Mucosa of stomach (tissue), 1 donor: ENCODE data around the gene CBX4.
"Not testable (repeated sequence)": the region's sequence is repeated elsewhere in the genome, so short reads cannot be mapped to it uniquely, and the experiment has no call there.

Experiments
- H3K27me3 ChIP-seq: one replicate; pipeline ENCODE4 v1.7.0; 2013; ENCODE audit warnings: mild to moderate bottlenecking, low read length; ENCODE audit not compliant: control insufficient read depth, insufficient read depth
- H3K36me3 ChIP-seq: one replicate; pipeline ENCODE4 v1.7.0; 2013; ENCODE audit warnings: low read length; ENCODE audit not compliant: control insufficient read depth, insufficient read depth
- H3K4me1 ChIP-seq: one replicate; pipeline ENCODE4 v1.7.0; 2013; ENCODE audit warnings: mild to moderate bottlenecking, low read length; ENCODE audit not compliant: control insufficient read depth, insufficient read depth
- H3K4me3 ChIP-seq: one replicate; pipeline ENCODE4 v1.7.0; 2013; ENCODE audit warnings: low read length
- H3K9ac ChIP-seq: one replicate; pipeline ENCODE4 v1.7.0; 2013; ENCODE audit warnings: mild to moderate bottlenecking, low read length, moderate library complexity
- H3K9me3 ChIP-seq: one replicate; pipeline ENCODE4 v1.7.0; 2013; ENCODE audit warnings: mild to moderate bottlenecking, low read length, moderate library complexity; ENCODE audit not compliant: control insufficient read depth
- donor health status: Pancreatic carcinoma.

The CBX4 gene

GRCh38 chr17:79855331-79856124 lies 16.3 kb upstream of the CBX4 start:
- Histone ChIP-seq H3K27me3 (peaks cover 5% of the 10 kb centered on the region), H3K4me1 (peaks cover 22% of the 10 kb centered on the region), H3K9ac (no peak overlapping the region), H3K9me3 (no peaks in the 10 kb centered on the region), H3K36me3 (no peaks in the 10 kb centered on the region), H3K4me3 (no peak overlapping the region)

DNA sequence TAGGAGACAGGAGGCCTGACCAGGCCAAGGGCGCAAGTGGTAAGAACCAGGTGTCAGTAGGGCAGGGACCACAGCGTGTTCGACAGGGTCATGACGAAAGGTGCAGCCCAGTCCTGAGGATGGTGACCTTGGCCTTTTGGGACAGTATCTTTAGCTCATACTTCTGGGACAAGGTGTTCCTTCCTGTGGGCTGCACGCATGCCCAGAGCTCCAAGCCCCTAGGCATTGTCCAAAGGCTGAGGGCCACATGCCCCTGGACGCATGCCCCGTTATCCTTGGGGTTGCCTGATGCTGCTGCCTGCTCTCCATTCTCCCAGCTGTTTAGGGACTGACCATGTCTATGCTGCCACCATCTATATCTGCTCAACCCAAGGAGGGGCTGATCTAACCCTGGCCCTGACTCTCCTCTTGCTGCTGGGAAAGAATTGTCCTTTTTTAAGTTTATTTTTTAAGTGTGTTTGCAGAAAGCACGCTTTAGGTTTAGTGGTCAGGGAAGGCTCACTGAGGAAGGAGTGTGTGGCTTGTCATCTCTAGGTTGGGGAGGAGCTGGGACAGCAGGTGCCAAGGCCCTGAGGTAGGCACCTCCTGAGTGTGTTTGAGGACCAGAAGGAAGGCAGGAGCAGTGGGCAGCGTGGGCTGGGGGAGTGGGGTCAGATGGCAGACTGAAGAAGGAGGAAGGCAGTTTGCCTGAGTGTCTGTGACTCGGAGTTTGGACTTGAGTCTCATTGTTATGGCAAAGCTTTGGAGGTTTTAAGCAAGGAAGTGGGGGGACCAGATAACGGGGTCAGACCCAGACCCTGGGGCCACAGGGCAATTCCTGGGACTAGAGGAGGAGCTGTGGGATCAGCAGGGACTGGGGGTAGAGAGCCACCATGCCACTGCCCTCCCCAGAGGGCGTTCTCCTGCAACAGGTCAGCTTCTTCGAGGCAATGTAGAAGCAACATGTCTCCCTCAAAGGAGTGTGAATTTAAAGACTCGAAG lies 15.1 kb upstream of the CBX4 start:
- H3K9me3 ChIP-seq = no peaks in the 10 kb centered on the region
- H3K4me3 ChIP-seq = no peak overlapping the region
- peaks cover 22% of the 10 kb centered on the region for H3K4me1 ChIP-seq
- no peaks in the 10 kb centered on the region for H3K36me3 ChIP-seq
- no peak overlapping the region for H3K9ac ChIP-seq
- H3K27me3 ChIP-seq = peaks cover 3% of the 10 kb centered on the region

DNA sequence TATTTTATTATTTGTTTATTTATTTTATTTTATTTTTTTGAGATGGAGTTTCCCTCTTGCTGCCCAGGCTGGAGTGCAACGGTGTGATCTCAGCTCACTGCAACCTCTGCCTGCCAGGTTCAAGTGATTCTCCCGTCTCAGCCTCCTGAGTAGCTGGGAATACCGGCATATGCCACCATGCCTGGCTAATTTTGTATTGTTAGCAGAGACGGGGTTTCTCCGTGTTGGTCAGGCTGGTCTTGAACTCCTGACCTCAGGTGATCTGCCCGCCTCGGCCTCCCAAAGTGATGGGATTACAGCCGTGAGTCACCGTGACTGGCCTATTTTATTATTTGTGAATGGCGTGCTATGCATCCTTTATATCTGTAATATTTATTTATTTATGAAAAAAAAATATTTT lies 13.9 kb upstream of the CBX4 start:
- not testable (repeated sequence) for H3K4me3 ChIP-seq, H3K27me3 ChIP-seq, H3K36me3 ChIP-seq, H3K9me3 ChIP-seq
- Histone ChIP-seq H3K9ac (peak overlapping the region; percentile 61), H3K4me1 (peaks cover 22% of the 10 kb centered on the region)

DNA sequence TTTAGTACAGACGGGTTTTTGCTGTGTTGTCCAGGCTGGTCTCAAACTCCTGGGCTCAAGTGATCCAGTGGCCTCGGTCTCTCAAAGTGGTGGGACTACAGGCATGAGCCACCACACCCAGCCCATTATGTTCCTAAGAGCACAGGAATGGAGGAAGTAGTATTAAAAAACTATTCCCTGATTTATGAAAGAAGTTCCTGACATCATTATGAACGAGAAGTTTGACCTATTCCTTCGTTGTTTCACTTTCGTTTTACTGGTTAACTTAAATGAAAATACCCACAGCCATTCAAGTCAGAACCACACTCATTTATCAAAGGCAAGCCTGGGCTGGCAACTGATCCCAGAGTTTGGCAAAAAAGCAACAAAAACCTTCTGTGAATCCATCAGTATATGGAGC lies 13.5 kb upstream of the CBX4 start:
- no peaks in the 10 kb centered on the region for H3K27me3 ChIP-seq
- H3K4me1 ChIP-seq = peaks cover 22% of the 10 kb centered on the region
- no peaks in the 10 kb centered on the region for H3K9me3 ChIP-seq
- H3K9ac ChIP-seq = peak overlapping the region; percentile 61
- H3K4me3 ChIP-seq = no peak overlapping the region
- H3K36me3 ChIP-seq = no peaks in the 10 kb centered on the region

GRCh38 chr17:79851461-79851817 lies 12.2 kb upstream of the CBX4 start:
- Histone ChIP-seq H3K9me3 (no peaks in the 10 kb centered on the region), H3K4me1 (peaks cover 22% of the 10 kb centered on the region), H3K27me3 (no peaks in the 10 kb centered on the region), H3K9ac (no peak overlapping the region), H3K4me3 (no peak overlapping the region), H3K36me3 (no peaks in the 10 kb centered on the region)

DNA sequence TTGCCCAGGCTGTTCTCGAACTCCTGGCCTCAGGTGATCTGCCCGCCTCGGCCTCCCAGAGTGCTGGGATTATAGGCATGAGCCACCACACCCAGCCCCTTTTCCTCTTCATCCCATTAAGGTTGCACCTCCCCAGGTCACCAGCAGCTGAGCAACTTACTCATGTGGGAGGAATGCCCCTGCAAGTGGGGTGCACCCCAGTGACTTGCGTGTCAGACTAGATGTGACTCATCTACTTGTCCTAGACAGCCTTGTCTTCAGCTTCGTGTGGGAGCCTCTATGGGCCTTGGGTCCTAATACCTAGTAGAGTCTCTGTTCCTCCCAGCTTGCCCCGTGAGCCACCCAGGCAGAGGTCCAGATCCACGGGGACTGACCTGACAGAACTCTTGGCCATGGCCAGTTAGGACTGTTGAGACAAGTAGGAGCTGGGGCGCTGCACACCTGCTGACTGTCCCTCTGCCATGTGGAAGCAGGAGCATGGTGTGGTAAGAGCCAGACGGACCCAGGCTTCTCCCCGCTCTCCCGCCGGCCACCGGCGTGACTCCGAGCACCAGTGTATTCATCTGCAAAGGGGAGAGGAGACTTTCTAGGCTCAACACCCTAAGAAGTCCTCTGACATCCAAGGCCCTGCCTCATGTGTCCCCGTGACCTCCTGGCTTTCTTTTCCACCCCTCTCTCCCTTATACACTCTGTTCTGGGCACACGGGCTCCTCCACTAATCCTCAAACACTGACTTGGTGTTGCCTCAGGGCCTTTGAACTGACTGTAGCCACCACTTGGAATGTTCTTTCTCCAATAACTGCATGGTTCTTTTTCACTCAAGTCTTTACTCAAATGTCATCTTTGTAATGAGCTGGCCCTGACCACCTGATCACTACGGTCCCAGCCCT lies 11.6 kb upstream of the CBX4 start:
- Histone ChIP-seq H3K27me3 (no peaks in the 10 kb centered on the region), H3K4me3 (no peak overlapping the region), H3K4me1 (peaks cover 22% of the 10 kb centered on the region), H3K36me3 (no peaks in the 10 kb centered on the region), H3K9ac (no peak overlapping the region), H3K9me3 (no peaks in the 10 kb centered on the region)

DNA sequence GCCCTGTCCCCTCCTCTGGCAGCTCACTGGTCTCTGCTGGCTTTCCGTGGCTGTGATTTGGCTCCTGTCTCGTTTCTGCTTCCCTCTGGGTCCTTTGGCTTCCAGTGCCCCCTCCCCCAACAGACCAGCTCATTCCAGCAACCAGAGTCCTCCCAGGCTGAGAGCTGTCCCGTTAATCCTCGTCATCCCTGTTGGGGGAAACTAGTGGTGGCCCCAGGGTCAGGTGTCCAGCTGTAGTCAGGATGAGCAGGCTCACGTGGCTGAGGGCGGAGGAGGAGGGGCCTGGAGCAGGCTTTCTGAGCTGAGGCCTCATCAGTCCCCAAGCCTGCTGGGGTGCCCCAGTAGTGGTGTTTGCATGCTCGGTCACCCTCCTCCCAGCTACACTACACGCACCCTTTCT lies 10.7 kb upstream of the CBX4 start:
- Histone ChIP-seq H3K36me3 (no peaks in the 10 kb centered on the region), H3K9me3 (no peaks in the 10 kb centered on the region), H3K4me1 (peaks cover 29% of the 10 kb centered on the region), H3K4me3 (no peak overlapping the region), H3K9ac (no peak overlapping the region), H3K27me3 (no peaks in the 10 kb centered on the region)

- Histone ChIP-seq H3K36me3 (no peaks in the 10 kb centered on the region), H3K27me3 (peaks cover 9% of the 10 kb centered on the region), H3K4me3 (no peak overlapping the region), H3K9ac (no peak overlapping the region), H3K4me1 (peaks cover 36% of the 10 kb centered on the region), H3K9me3 (no peaks in the 10 kb centered on the region)
Measured at GRCh38 chr17:79848370-79848766, 9.1 kb upstream of the CBX4 start.

DNA sequence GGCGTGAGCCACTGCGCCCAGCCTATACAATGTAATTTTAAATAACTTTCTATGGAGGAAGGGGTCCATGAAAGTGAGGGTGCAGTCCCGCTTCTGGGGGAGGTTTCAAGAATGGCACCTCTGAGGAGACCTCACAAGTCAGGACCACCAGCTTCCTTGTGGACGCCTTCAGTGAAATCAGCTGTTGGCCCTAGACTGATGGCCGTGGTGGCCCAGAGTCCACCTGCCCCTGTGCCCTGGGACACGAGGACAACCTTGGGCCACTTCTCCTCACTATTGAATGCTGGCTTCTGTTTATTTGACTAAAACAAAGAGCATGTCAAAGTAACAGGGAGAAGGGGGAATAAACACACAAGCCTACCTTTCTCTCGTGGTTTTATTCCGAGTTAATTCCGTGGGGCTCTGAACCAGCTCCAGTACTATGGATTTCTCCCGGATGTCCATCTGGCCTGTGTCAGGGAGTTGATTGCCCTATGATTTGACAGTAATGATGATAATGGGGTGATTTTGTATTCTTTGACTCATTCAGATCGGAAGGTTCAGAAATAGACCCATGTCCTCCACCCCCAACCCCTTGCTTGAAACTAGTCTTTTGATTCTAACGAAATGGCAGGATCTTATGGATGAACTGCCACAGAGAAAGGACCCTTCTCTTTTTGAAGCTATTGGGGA lies 8.6 kb upstream of the CBX4 start:
- H3K36me3 ChIP-seq = no peaks in the 10 kb centered on the region
- H3K27me3 ChIP-seq = peaks cover 15% of the 10 kb centered on the region
- H3K4me1 ChIP-seq = peaks cover 40% of the 10 kb centered on the region
- no peak overlapping the region for H3K4me3 ChIP-seq
- no peak overlapping the region for H3K9ac ChIP-seq
- H3K9me3 ChIP-seq = no peaks in the 10 kb centered on the region

DNA sequence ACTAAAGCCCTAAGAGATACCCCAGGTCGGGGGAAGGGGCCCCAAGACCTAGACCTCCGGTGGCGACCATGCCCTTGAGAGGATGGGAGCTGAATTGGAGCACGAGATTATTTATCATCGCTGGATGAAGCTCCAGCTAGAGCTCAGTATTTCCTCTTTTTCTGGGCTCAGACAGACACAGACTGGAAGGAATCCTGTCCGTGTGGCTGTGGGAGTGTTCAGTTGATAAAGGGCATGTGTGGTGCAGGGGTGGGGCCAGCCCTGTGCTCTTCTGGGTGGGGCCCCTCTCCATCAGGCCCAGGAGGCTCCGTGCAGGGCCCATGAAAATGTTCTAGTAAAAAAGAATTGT lies 6.3 kb upstream of the CBX4 start:
- H3K4me3 ChIP-seq = no peak overlapping the region
- no peak overlapping the region for H3K9ac ChIP-seq
- H3K27me3 ChIP-seq = peaks cover 37% of the 10 kb centered on the region
- H3K4me1 ChIP-seq = peaks cover 41% of the 10 kb centered on the region
- no peaks in the 10 kb centered on the region for H3K9me3 ChIP-seq
- H3K36me3 ChIP-seq = no peaks in the 10 kb centered on the region

GRCh38 chr17:79844869-79845600 lies 5.8 kb upstream of the CBX4 start:
- no peak overlapping the region for H3K4me3 ChIP-seq
- H3K27me3 ChIP-seq = peaks cover 43% of the 10 kb centered on the region
- no peaks in the 10 kb centered on the region for H3K36me3 ChIP-seq
- peaks cover 46% of the 10 kb centered on the region for H3K4me1 ChIP-seq
- no peaks in the 10 kb centered on the region for H3K9me3 ChIP-seq
- H3K9ac ChIP-seq = no peak overlapping the region
